Endothelial cell of umbilical vein (primary cell): ENCODE results near the gene NKD1. TPM values are rescaled to one million over a fixed set of nuclear protein-coding genes. Genes with fewer than 3 reads are reported as not detected.

Source experiments
- BruUV-seq: library from RNA; stranded (reverse); fragments of 400-500 nt; replicated peaks from 2 replicates; lab custom pipeline; 2021; lab: Mats Ljungman, UMichigan
- CTCF ChIA-PET: fragments of 300-600, 350-600 bp; sonication (Branson Sonifier 250); formaldehyde crosslinking; loops from one replicate; lab custom pipeline; 2021; ENCODE audit warnings: antibody characterized with exemption, inconsistent platforms; lab: Charles Lee
- POLR2A ChIA-PET: fragments of 300-600, 350-600 bp; sonication (Branson Sonifier 250); formaldehyde crosslinking; loops from one replicate; lab custom pipeline; 2021; ENCODE audit warnings: antibody characterized with exemption, inconsistent platforms; lab: Charles Lee
- DNase-seq: peaks from one replicate; pipeline ENCODE4 v3.0.0-alpha.2; 2011; ENCODE audit warnings: low read depth, low spot score
- FAIRE-seq: peaks from 2 replicates; lab custom pipeline; 2011; peaks lifted over from hg19 to GRCh38; lab: Jason Lieb, UNC
- H2AFZ ChIP-seq: 2 replicates; pipeline ENCODE4 v1.6.0; 2012; ENCODE audit warnings: low read depth, low read length, control low read depth, inconsistent platforms
- H3K27ac ChIP-seq: 2 replicates; pipeline ENCODE4 v1.5.1; 2011; ENCODE audit warnings: low read depth, mild to moderate bottlenecking, control low read depth, low read length, moderate library complexity; ENCODE audit not compliant: insufficient read depth
- H3K27me3 ChIP-seq, 2 experiments: 2 replicates each; pipeline versions ENCODE4 v1.6.0 to v1.6.1; 2011; ENCODE audit warnings: low read length in 2 of 2, mixed read lengths in 1 of 2; ENCODE audit not compliant: control insufficient read depth in 2 of 2, insufficient read depth in 2 of 2
- H3K36me3 ChIP-seq, 2 experiments: 2 replicates in 1 of 2; 3 replicates in 1 of 2; pipeline ENCODE4 v1.5.1; 2011; ENCODE audit warnings: low read length in 2 of 2, mild to moderate bottlenecking in 1 of 2, moderate library complexity in 1 of 2; ENCODE audit not compliant: control insufficient read depth in 2 of 2, insufficient read depth in 2 of 2; ENCODE audit errors: extremely low read depth in 1 of 2
- H3K4me1 ChIP-seq: 3 replicates; pipeline ENCODE4 v1.5.1; 2011; ENCODE audit warnings: mild to moderate bottlenecking, low read length; ENCODE audit not compliant: control insufficient read depth, insufficient read depth; ENCODE audit errors: extremely low read depth
- H3K4me2 ChIP-seq: 2 replicates; pipeline ENCODE4 v1.6.1; 2011; ENCODE audit warnings: low read length, control low read depth, mixed read lengths; ENCODE audit not compliant: insufficient read depth
- H3K4me3 ChIP-seq, 3 experiments: fragments of 200-600 bp in 1 of 3; sonication (generic), shearing (Covaris generic) in 1 of 3; replicated peaks in 1 of 3; 2 replicates each; pipeline ENCODE4 v1.5.1; 2011 to 2016; ENCODE audit warnings: control low read depth in 3 of 3, low read length in 3 of 3, mild to moderate bottlenecking in 2 of 3, inconsistent platforms in 1 of 3, low read depth in 1 of 3, moderate library complexity in 1 of 3; ENCODE audit not compliant: insufficient read depth in 1 of 3
- H3K79me2 ChIP-seq: 2 replicates; pipeline ENCODE4 v1.6.0; 2012; ENCODE audit warnings: low read length, inconsistent platforms; ENCODE audit not compliant: control insufficient read depth, insufficient read depth
- H3K9ac ChIP-seq: replicated peaks from 2 replicates; pipeline ENCODE3; 2011; ENCODE audit warnings: low read length, control low read depth; ENCODE audit not compliant: insufficient read depth; ENCODE audit errors: extremely low read depth
- H3K9me1 ChIP-seq: replicated peaks from 3 replicates; pipeline ENCODE4 v1.6.0; 2011; ENCODE audit warnings: mild to moderate bottlenecking, low read length; ENCODE audit not compliant: control insufficient read depth, insufficient read depth; ENCODE audit errors: extremely low read depth
- H3K9me3 ChIP-seq: replicated peaks from 2 replicates; pipeline ENCODE4 v1.5.1; 2012; ENCODE audit warnings: low read length, inconsistent platforms; ENCODE audit not compliant: control insufficient read depth, insufficient read depth
- H4K20me1 ChIP-seq: replicated peaks from 2 replicates; pipeline ENCODE3; 2011; ENCODE audit warnings: mild to moderate bottlenecking, low read length; ENCODE audit not compliant: control insufficient read depth, insufficient read depth; ENCODE audit errors: extremely low read depth
- CTCF ChIP-seq, 2 donors: IDR thresholded peaks; 1 replicate in 1 of 2; 2 replicates in 1 of 2; pipeline ENCODE4 v1.5.1; 2011; ENCODE audit warnings: low read length in 2 of 2, mild to moderate bottlenecking in 2 of 2, moderate library complexity in 2 of 2, control low read depth in 1 of 2, inconsistent platforms in 1 of 2, low read depth in 1 of 2; ENCODE audit not compliant: insufficient read depth in 1 of 2; ENCODE audit errors: extremely low read depth in 1 of 2
- EZH2 ChIP-seq: IDR thresholded peaks from 2 replicates; pipeline ENCODE4 v1.6.1; 2012; ENCODE audit warnings: borderline replicate concordance, low read depth, mild to moderate bottlenecking, moderate library complexity, low read length, inconsistent platforms; ENCODE audit not compliant: severe bottlenecking
- FOS ChIP-seq: IDR thresholded peaks from 2 replicates; pipeline ENCODE4 v1.6.1; 2011; ENCODE audit warnings: mild to moderate bottlenecking, low read length, moderate library complexity, borderline replicate concordance; ENCODE audit not compliant: insufficient read depth
- GATA2 ChIP-seq: IDR thresholded peaks from 2 replicates; pipeline ENCODE4 v1.7.0; 2011; ENCODE audit warnings: low read depth, mild to moderate bottlenecking, moderate library complexity, mixed read lengths, low read length; ENCODE audit not compliant: insufficient read length, insufficient read depth
- JUN ChIP-seq: IDR thresholded peaks from 2 replicates; pipeline ENCODE4 v1.6.1; 2011; ENCODE audit warnings: borderline replicate concordance, low read depth; ENCODE audit not compliant: insufficient read length, insufficient read depth
- MAX ChIP-seq: IDR thresholded peaks from 2 replicates; pipeline ENCODE4 v1.6.1; 2011; ENCODE audit not compliant: insufficient read depth, insufficient read length
- MYC ChIP-seq: IDR thresholded peaks from one replicate; pipeline ENCODE4 v1.6.1; 2011; ENCODE audit warnings: mild to moderate bottlenecking, low read depth, low read length
- POLR2A ChIP-seq: IDR thresholded peaks from 2 replicates; pipeline ENCODE4 v1.6.1; 2012; ENCODE audit warnings: low read depth, mild to moderate bottlenecking, control low read depth, low read length
- POLR2AphosphoS5 ChIP-seq: IDR thresholded peaks from 2 replicates; pipeline ENCODE4 v1.6.1; 2012; ENCODE audit warnings: low read depth, mild to moderate bottlenecking, control low read depth, low read length, moderate library complexity; ENCODE audit not compliant: insufficient read depth
- dilution Hi-C: fragments of 300-500 bp; cut with MboI; formaldehyde crosslinking; loops from one replicate; pipeline ENCODE4 v1.15.0; 2019; ENCODE audit warnings: low sequenced_read_pairs; ENCODE audit not compliant: extremely low pct_ligation_motif_present
- intact Hi-C: fragments of 100-400 bp; cut with micrococcal nuclease; formaldehyde crosslinking; loops from one replicate; pipeline ENCODE4 v1.10.0; 2022
- polyA plus RNA-seq, 4 experiments: library from polyadenylated mRNA; depleted of rRNA in 3 of 4; stranded (reverse) in 3 of 4; unstranded in 1 of 4; fragments of >200 nt; gene quantifications; 2 replicates each; pipeline versions ENCODE4 v1.2.1 to v1.2.3, GENCODE V29; 2011 to 2012; ENCODE audit warnings: missing spikeins in 1 of 4
- total RNA-seq: library from RNA; stranded (reverse); gene quantifications from 2 replicates; pipeline ENCODE4 v1.2.3, GENCODE V29; 2021

The NKD1 gene
- total and polyA plus RNA-seq, 2 donors (not counting 3 experiments of a cell fraction or from before 2014, with no cell fraction given) = not detected

GRCh38 chr16:50498431-50499155, 49.6 kb upstream of the NKD1 start:
- no TSS peak for BruUV-seq
- Histone ChIP-seq H3K27ac (no peak overlapping the region), H3K9ac (no peak overlapping the region), H4K20me1 (no peaks in the 10 kb centered on the region), H3K4me3 (no peak overlapping the region), H3K9me3 (no peaks in the 10 kb centered on the region), H2AFZ (no peak overlapping the region), H3K9me1 (no peaks in the 10 kb centered on the region), H3K4me2 (no peak overlapping the region), H3K36me3 (no peaks in the 10 kb centered on the region), H3K4me1 (no peaks in the 10 kb centered on the region), H3K79me2 (no peaks in the 10 kb centered on the region), H3K27me3 (no peaks in the 10 kb centered on the region)
- POLR2A ChIA-PET = no interaction called here
- FAIRE-seq (no peak), DNase-seq (no peak)
- CTCF ChIA-PET = no interaction called here
- TF ChIP-seq CTCF (IDR thresholded peaks at IDR 0.05; ENCODE audit: extremely low read depth in 1 of 2, insufficient read depth in 1 of 2, low read depth in 1 of 2, low read length in 2 of 2) (no peak), FOS (no peak), POLR2A (no peak), POLR2AphosphoS5 (no peak), JUN (no peak), MYC (no peak), EZH2 (no peak), GATA2 (no peak), MAX (no peak)
- dilution Hi-C loops (no loop called here), intact Hi-C loops (no loop called here)
